GM12892 (cell line): ENCODE measurements around the gene GALNT12.

Source experiments
- POLR2A ChIP-seq: IDR thresholded peaks from 2 replicates; pipeline ENCODE4 v1.6.1; 2011; ENCODE audit warnings: low read depth, low read length, control low read depth
- POLR2AphosphoS5 ChIP-seq: IDR thresholded peaks from 2 replicates; pipeline ENCODE4 v1.6.1; 2011; ENCODE audit warnings: low read depth, low read length, control low read depth
- TAF1 ChIP-seq: IDR thresholded peaks from 2 replicates; pipeline ENCODE4 v1.6.1; 2011; ENCODE audit warnings: low read depth, mild to moderate bottlenecking, control low read depth, low read length, borderline replicate concordance

DNA sequence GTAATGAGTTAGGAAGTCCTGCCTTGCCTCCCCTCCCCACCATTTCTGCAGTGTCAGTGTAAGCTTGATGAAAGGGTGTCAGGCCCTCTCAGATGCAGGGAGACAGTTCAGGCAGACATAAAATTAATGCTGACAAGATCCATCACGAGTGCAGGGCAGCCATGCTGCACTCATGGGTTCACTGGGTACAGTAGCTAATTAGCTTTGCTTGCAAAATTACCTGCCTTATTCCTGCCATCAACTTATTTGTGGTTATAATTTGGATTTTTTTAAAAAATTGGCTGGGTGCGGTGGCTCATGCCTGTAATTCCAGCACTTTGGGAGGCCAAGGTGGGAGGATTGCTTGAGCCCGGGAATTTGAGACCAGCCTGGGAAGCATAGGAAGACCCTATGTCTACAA lies 17.9 kb downstream of the GALNT12 start:
- TF ChIP-seq POLR2AphosphoS5 (no peak), POLR2A (no peak), TAF1 (no peak)
